Aorta (tissue), 5 donors: ENCODE data around the gene NKAIN2. TPM values are rescaled to one million over a fixed set of nuclear protein-coding genes. Genes with fewer than 3 reads are reported as not detected.

Experiments
- ATAC-seq: fragments of 200-7000 bp; cut with Tn5 transposase; one replicate; pipeline ENCODE4 v1.9.1; 2022; ENCODE audit warnings: moderate library complexity; ENCODE audit not compliant: low FRiP score
- DNase-seq, 2 donors: peaks; one replicate each; pipeline ENCODE4 v3.0.0-alpha.2; 2020
- H3K27ac ChIP-seq, 2 donors: one replicate each; pipeline ENCODE4 v1.5.1; 2013; ENCODE audit warnings: low read length in 2 of 2, mild to moderate bottlenecking in 2 of 2, moderate library complexity in 2 of 2, control low read depth in 1 of 2, inconsistent platforms in 1 of 2, low read depth in 1 of 2
- H3K27me3 ChIP-seq, 2 donors: one replicate each; pipeline ENCODE4 v1.6.1; 2013; ENCODE audit warnings: control low read depth in 1 of 2, low read length in 1 of 2, mild to moderate bottlenecking in 1 of 2, moderate library complexity in 1 of 2; ENCODE audit not compliant: insufficient read depth in 2 of 2, control insufficient read depth in 1 of 2
- H3K36me3 ChIP-seq, 2 donors: one replicate each; pipeline ENCODE4 v1.6.1; 2013; ENCODE audit warnings: control low read depth in 1 of 2, low read length in 1 of 2, mild to moderate bottlenecking in 1 of 2; ENCODE audit not compliant: insufficient read depth in 2 of 2, control insufficient read depth in 1 of 2
- H3K4me1 ChIP-seq, 2 donors: one replicate each; pipeline ENCODE4 v1.6.1; 2013; ENCODE audit warnings: low read length in 2 of 2, control low read depth in 1 of 2, mild to moderate bottlenecking in 1 of 2, moderate library complexity in 1 of 2; ENCODE audit not compliant: insufficient read depth in 2 of 2, control insufficient read depth in 1 of 2
- H3K4me3 ChIP-seq, 2 donors: one replicate each; pipeline ENCODE4 v1.5.1; 2013; ENCODE audit warnings: low read length in 2 of 2, control low read depth in 1 of 2, mild to moderate bottlenecking in 1 of 2
- H3K9me3 ChIP-seq: one replicate; pipeline ENCODE4 v1.6.1; 2013; ENCODE audit warnings: mild to moderate bottlenecking, low read length; ENCODE audit not compliant: control insufficient read depth
- WGBS, 2 donors: extraction: QIAGEN DNeasy Blood & Tissue Kit; methylation state at CpG; one replicate each; pipeline ENCODE4 v1.1.7; 2013; 5-methylcytosine and 5-hydroxymethylcytosine counted together
- intact Hi-C, 2 donors: fragments of 100-400 bp; cut with DNase I; formaldehyde crosslinking; loops; one replicate each; pipeline versions ENCODE4 v1.14.2 to v1.15.0; 2022
- polyA plus RNA-seq, 2 donors: library from polyadenylated mRNA; stranded (reverse); fragments of 200-250 nt; gene quantifications; one replicate each; pipeline ENCODE4 v1.2.3, GENCODE V29; 2013
- total RNA-seq, 2 donors: library from RNA; stranded (reverse); fragmentation: NEBNext Ultra II Directional; extraction: Animal tissue kit (Norgen Biotek cat#: 25700); gene quantifications; one replicate each; pipeline ENCODE4 v1.2.1, GENCODE V29; 2021
- donor health status: healthy with polysubstance abuse.
- donor health status: Bipolar disorder and iron deficiency.
- donor health status: DM: no; HTN: no; CAD: no.
- donor health status: DM: no; HTN: no; CAD: no.
- donor health status: DM: yes; HTN: yes; CAD: no.

NKAIN2 gene
- total and polyA plus RNA-seq, 4 donors = 1.4 to 1.9 TPM; not detected in 2

GRCh38 chr6:123812621-123813020 is 9.0 kb downstream of the NKAIN2 start:
- no peak overlapping the region for H3K27ac ChIP-seq
- ATAC-seq (no peak), DNase-seq (no peak)
- peaks cover 0 to 2% of the 10 kb centered on the region in 2 donors for H3K27me3 ChIP-seq
- 83 to 84% methylated on average over 2 of the region's 2 CpGs for WGBS, 2 donors
- no peak overlapping the region for H3K4me3 ChIP-seq
- H3K36me3 ChIP-seq = no peaks in the 10 kb centered on the region
- no peaks in the 10 kb centered on the region for H3K9me3 ChIP-seq
- intact Hi-C loops = no loop called here
- H3K4me1 ChIP-seq = no peaks in the 10 kb centered on the region

- WGBS, 2 donors = 92 to 95% methylated on average over 2 of the region's 2 CpGs
- H3K4me3 ChIP-seq = no peak overlapping the region
- no peaks in the 10 kb centered on the region for H3K27me3 ChIP-seq
- intact Hi-C loops = no loop called here
- no peaks in the 10 kb centered on the region for H3K9me3 ChIP-seq
- H3K36me3 ChIP-seq = no peaks in the 10 kb centered on the region
- ATAC-seq (no peak), DNase-seq (no peak)
- no peak overlapping the region for H3K27ac ChIP-seq
- no peaks in the 10 kb centered on the region for H3K4me1 ChIP-seq
Observed at GRCh38 chr6:123821112-123821511, 17.4 kb downstream of the NKAIN2 start.

GRCh38 chr6:123829302-123829953 is 25.8 kb downstream of the NKAIN2 start:
- Histone ChIP-seq H3K4me3 (no peak overlapping the region), H3K9me3 (no peaks in the 10 kb centered on the region), H3K4me1 (no peaks in the 10 kb centered on the region), H3K27me3 (no peaks in the 10 kb centered on the region), H3K36me3 (no peaks in the 10 kb centered on the region), H3K27ac (no peak overlapping the region)
- DNase-seq (no peak), ATAC-seq (no peak)
- intact Hi-C loops = no loop called here
- 68 to 70% methylated on average over 3 of the region's 3 CpGs for WGBS, 2 donors

- Histone ChIP-seq H3K27me3 (no peaks in the 10 kb centered on the region), H3K9me3 (no peaks in the 10 kb centered on the region), H3K4me3 (no peak overlapping the region), H3K27ac (no peak overlapping the region), H3K36me3 (no peaks in the 10 kb centered on the region), H3K4me1 (no peaks in the 10 kb centered on the region)
- 58 to 65% methylated on average over 3 of the region's 3 CpGs for WGBS, 2 donors
- ATAC-seq (no peak), DNase-seq (no peak)
- intact Hi-C loops = no loop called here
Observed at GRCh38 chr6:123830120-123830519, 26.5 kb downstream of the NKAIN2 start.

- no peak overlapping the region for H3K27ac ChIP-seq
- DNase-seq (no peak), ATAC-seq (no peak)
- H3K4me1 ChIP-seq = no peaks in the 10 kb centered on the region
- no peaks in the 10 kb centered on the region for H3K36me3 ChIP-seq
- H3K4me3 ChIP-seq = no peak overlapping the region
- intact Hi-C loops = no loop called here
- 58 to 60% methylated on average over 8 of the region's 8 CpGs for WGBS, 2 donors
- no peaks in the 10 kb centered on the region for H3K9me3 ChIP-seq
- H3K27me3 ChIP-seq = no peaks in the 10 kb centered on the region
Observed at GRCh38 chr6:123838505-123839234, 35.0 kb downstream of the NKAIN2 start.

GRCh38 chr6:123841067-123841896 is 37.6 kb downstream of the NKAIN2 start:
- intact Hi-C loops = no loop called here
- no peaks in the 10 kb centered on the region for H3K36me3 ChIP-seq
- ATAC-seq (no peak), DNase-seq (no peak)
- H3K27me3 ChIP-seq = no peaks in the 10 kb centered on the region
- no peak overlapping the region for H3K4me3 ChIP-seq
- no peaks in the 10 kb centered on the region for H3K4me1 ChIP-seq
- H3K27ac ChIP-seq = no peak overlapping the region
- H3K9me3 ChIP-seq = no peaks in the 10 kb centered on the region
- 25 to 30% methylated on average over 6 of the region's 6 CpGs for WGBS, 2 donors

GRCh38 chr6:123844011-123844410 is 40.3 kb downstream of the NKAIN2 start:
- Histone ChIP-seq H3K36me3 (no peaks in the 10 kb centered on the region), H3K4me3 (no peak overlapping the region), H3K4me1 (no peaks in the 10 kb centered on the region), H3K9me3 (no peaks in the 10 kb centered on the region), H3K27ac (no peak overlapping the region), H3K27me3 (no peaks in the 10 kb centered on the region)
- 85 to 86% methylated on average over 5 of the region's 5 CpGs for WGBS, 2 donors
- intact Hi-C loops = no loop called here
- no peak for ATAC-seq
- no peak for DNase-seq

GRCh38 chr6:123848347-123848746 is 44.7 kb downstream of the NKAIN2 start:
- intact Hi-C loops = no loop called here
- no peaks in the 10 kb centered on the region for H3K27me3 ChIP-seq
- no peaks in the 10 kb centered on the region for H3K4me1 ChIP-seq
- no peak overlapping the region for H3K27ac ChIP-seq
- no peaks in the 10 kb centered on the region for H3K9me3 ChIP-seq
- ATAC-seq (no peak), DNase-seq (no peak)
- H3K4me3 ChIP-seq = no peak overlapping the region
- H3K36me3 ChIP-seq = no peaks in the 10 kb centered on the region
- WGBS, 2 donors = 95 to 96% methylated on average over 2 of the region's 2 CpGs
